Subcutaneous adipose tissue (tissue), 4 donors: Measurements from ENCODE around the gene SLC16A3. TPM values are rescaled to one million over a fixed set of nuclear protein-coding genes. Genes with fewer than 3 reads are reported as not detected.

Experiments used
- total RNA-seq, 4 donors: library from RNA; depleted of rRNA; stranded (reverse); fragments of >200 nt; gene quantifications; one replicate each; pipeline ENCODE4 v1.1.0, GENCODE V29; 2016
- TF ChIP-seq, protein P1 (sequence below): fragments of 450-650 bp; IDR thresholded peaks from one replicate; pipeline ENCODE4 v1.5.1; 2016; ENCODE audit warnings: low read depth, mild to moderate bottlenecking, control low read depth, antibody characterized with exemption, moderate library complexity

SLC16A3 gene
- total RNA-seq, 4 donors from 2014 or later: 2.8 to 64.8 (median 19.2) TPM

DNA sequence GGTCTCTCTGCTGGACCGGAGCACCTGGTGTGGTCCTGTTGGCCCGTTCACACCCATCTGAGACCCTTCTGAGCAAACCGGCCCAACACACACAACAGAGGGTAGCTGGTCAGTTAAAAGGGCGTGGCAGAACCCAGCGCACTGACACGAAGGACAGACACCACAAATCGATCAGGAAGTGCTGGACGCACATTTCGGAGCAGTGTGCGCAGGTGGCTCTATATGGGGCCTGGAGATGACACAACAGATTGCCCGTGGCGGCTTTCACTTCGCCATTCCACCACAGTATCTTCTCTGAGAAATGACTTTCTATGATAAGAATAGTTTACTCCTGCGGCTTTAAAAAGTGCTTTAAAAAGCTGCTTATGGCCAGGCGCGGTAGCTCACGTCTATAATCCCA, 28.7 kb upstream of the SLC16A3 start:
- TF ChIP-seq, protein P1, sequence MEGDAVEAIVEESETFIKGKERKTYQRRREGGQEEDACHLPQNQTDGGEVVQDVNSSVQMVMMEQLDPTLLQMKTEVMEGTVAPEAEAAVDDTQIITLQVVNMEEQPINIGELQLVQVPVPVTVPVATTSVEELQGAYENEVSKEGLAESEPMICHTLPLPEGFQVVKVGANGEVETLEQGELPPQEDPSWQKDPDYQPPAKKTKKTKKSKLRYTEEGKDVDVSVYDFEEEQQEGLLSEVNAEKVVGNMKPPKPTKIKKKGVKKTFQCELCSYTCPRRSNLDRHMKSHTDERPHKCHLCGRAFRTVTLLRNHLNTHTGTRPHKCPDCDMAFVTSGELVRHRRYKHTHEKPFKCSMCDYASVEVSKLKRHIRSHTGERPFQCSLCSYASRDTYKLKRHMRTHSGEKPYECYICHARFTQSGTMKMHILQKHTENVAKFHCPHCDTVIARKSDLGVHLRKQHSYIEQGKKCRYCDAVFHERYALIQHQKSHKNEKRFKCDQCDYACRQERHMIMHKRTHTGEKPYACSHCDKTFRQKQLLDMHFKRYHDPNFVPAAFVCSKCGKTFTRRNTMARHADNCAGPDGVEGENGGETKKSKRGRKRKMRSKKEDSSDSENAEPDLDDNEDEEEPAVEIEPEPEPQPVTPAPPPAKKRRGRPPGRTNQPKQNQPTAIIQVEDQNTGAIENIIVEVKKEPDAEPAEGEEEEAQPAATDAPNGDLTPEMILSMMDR: no peak

DNA sequence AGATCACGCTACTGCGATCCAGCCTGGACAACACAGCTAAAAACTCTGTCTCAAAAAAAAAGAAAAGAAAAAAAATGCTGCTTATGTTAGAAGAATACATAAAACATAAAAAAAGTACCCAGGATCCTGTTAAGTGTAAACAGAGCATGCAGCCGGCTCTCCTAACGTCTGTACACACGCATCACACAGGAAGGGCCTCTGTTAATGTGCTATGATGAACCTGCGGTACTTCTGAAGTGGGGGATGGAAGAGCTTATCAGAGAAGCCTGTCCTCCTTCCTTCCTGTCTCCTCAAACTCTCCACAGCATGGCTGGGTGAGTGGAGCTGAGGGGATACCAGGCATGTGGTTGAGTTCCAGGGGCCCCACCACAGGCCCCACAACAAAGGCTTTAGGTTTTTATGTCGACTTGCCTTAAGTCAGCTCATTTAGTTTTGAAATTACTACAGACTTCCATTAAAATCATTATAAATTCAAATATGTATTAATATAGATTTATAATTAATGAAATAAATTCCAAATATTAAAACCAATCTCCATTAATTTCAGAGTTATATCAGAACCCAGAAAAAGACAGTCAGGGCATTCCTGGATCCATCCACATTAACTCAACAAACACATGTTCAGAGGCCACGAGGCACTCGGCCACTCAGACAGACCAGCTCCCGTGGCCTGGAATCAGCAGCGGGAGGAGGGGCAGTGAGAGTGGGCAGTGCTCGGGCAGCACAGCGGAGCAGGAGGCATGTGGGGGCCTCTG, 27.9 kb upstream of the SLC16A3 start:
- TF ChIP-seq, protein P1: no peak

DNA sequence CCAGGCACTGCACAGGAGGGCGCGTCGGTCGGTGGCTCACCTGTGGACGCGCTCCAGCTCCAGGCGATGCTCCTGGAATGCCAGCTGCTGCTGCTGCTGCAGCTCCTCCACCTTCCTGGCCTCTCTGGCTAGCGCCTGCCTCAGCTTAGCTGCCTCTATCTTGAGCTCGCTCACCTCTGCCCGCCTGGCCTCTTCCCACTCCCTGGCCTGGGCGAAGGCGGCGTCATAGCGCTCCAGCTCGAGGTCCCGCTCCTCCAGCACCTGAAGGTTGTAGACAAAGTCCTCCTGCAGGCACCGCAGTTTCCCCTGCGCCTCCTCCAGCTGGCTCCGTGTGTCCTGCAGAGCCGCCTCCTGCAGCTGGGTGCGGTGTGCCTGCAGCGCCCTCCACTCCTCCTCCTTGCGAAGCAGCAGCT, 27.3 kb upstream of the SLC16A3 start:
- TF ChIP-seq, protein P1: no peak

DNA sequence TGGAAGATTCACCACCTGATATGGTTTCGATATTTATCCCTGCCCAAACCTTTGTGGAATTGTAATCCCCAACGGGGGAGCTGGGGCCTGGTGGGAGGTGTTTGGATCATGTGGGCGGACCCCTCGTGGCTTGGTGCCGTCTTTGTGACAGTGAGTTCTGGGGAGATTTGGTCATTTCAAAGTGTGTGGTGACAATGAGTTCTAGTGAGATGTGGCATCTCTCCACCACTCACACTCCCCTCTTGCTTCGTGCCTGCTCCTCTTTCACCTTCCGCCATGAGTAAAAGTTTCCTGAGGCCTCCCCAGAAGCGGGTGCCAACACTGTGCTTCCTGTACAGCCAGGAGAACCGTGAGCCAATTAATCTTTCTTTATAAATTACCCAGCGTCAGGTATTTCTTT, 25.9 kb upstream of the SLC16A3 start:
- TF ChIP-seq, protein P1: no peak

DNA sequence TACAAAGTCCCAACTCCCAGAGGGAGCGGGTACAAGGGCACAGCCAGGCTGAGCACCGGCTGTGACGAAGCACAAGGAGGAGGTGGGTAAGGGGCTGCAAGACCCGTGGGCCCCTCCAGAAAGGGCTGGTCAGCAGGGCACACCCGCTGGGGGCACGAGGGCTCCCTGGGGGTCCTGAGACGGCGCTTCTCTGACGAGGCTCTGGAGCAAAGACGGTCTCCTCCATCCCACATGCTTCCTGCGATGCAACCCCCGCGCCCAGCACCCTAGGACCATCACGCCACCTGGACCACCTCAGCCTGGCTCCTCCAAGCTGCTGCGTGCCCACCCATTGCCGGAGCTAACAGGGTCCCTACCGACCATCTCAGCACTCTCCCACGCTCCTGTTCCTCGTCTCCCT, 24.9 kb upstream of the SLC16A3 start:
- TF ChIP-seq, protein P1: no peak

DNA sequence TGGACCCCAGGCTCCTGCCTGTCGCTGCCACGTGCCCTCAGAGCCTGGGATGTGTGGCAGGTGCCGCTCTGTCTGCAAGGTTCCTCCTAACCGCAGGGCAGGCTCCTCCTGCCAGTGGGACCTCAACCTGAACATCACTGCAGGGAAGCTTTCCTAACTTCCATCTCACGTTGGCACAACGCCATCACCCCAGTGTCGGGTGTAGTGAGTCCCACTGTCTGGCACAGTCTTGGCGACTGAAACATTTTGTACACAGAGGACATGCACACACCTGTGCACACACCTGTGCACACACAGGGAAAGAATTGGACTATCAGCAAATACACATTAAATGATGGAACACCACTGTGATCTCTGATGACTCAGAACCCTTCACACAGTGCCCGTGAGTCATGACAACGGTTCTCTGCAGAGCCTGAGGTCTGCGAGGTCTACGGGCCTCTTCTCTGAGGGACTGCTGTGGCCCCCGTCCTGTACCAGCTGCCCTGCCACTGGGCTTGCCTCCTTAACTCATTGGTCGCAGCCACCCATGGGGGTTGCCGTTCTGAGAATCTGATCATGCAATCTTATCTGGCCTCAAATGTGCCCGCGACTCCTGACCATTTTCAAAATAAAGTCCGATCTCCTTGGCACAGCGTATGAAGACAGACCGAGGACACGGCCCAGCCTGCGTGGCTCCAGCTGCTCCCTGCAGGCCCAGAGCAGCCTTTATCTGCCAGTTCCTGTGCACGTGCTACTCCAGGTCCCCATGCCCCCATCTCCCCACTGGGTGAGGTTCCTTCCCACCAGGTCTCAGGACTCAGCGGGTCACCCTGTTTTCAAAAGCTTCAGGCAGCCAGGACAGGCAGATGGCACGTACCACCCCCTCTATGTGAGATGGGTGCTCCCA, 23.8 kb upstream of the SLC16A3 start:
- TF ChIP-seq, protein P1: no peak
